ENCODE results near the gene TTYH3. TPM values are rescaled to one million over a fixed set of nuclear protein-coding genes. Genes with fewer than 3 reads are reported as not detected.
"Not testable (repeated sequence)": the region's sequence is repeated elsewhere in the genome, so short reads cannot be mapped to it uniquely, and the experiment has no call there.

TTYH3 gene
- total RNA-seq, 4 donors from 2014 or later: 3.8 to 47.2 (median 25.2) TPM

DNA sequence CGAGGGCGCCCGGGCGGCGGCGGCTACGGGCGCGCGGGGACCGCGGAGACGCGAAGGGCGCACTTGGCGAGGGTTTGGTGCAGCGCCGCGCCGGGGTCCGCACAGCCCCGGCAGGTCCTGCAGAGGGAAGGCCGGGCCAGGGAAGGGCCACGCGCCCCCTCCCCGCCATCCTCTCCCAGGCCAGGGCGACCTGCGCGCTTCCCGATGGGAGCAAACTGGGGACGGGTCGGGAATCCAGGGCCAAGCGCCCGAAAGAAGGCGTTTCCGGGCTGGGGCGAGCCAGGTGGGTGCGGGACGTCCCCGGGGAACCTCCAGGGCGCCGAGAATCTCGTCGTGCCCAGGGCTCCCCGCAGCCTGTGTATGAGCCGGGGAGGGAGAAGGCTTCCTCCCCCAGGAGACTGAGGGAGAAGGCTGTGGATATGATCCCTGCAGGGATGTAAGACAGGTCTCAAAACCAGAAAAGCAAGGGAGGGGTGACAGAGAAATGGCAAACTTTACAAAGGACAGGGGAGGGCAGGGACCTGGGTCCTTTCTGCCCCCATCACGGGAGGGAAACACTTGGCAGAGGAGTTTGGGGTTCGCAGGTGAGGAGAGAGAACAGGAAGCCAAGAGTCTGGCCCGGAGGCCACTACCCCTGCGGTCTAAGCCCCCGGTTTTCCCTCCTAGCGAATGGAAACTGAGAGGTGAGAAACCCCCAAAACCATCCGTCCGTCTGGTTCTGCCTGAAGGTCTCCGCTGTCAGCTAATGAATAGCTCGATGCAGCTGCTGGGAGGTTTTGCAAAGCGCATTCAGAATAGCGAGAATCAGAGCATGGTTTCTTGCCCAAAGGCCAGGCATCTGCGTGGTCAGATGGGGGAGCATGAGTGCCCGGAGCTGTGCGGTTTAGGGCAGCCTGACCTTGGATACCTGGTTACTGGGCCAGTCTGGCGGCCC lies 56.9 kb downstream of the TTYH3 start:
- Histone ChIP-seq H3K9me3 (no peaks in the 10 kb centered on the region), H3K4me3 (peak overlapping the region; percentile 6 to 34), H3K36me3 (no peaks in the 10 kb centered on the region), H3K4me1 (peaks cover 0 to 11% of the 10 kb centered on the region in 2 donors), H3K27me3 (no peaks in the 10 kb centered on the region), H3K27ac (no peak overlapping the region)
- intact Hi-C loops (cut with DNase I; ENCODE audit: low total_unique reads): no loop called here
- DNase-seq: no peak
- TF ChIP-seq POLR2A (IDR thresholded peaks at IDR 0.05): no peak

DNA sequence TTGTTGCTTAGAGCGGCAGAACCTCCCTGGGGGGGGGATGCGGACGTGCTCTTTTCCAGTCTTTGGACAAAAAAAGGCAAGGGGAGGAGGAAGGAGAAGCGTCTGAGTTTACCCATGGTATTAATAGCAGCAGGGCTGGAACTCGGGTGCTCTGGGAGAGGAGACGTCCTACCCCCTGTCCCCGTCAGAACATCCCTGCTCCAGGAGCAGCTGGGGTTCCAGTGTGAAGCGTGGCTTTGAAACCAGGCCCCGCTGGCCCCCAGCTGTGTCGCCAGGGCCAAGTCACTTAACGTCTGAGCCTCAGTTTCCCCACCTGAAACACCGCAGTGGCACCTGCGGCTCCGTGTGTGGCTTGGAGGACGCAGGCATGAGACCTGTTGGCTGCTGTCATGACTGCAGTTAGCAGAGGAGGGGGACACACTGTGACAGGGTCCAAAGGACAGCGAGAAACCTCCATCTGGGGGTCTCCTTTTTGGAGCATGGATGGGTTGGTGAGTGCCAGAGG lies 57.6 kb downstream of the TTYH3 start:
- TF ChIP-seq, protein P1, sequence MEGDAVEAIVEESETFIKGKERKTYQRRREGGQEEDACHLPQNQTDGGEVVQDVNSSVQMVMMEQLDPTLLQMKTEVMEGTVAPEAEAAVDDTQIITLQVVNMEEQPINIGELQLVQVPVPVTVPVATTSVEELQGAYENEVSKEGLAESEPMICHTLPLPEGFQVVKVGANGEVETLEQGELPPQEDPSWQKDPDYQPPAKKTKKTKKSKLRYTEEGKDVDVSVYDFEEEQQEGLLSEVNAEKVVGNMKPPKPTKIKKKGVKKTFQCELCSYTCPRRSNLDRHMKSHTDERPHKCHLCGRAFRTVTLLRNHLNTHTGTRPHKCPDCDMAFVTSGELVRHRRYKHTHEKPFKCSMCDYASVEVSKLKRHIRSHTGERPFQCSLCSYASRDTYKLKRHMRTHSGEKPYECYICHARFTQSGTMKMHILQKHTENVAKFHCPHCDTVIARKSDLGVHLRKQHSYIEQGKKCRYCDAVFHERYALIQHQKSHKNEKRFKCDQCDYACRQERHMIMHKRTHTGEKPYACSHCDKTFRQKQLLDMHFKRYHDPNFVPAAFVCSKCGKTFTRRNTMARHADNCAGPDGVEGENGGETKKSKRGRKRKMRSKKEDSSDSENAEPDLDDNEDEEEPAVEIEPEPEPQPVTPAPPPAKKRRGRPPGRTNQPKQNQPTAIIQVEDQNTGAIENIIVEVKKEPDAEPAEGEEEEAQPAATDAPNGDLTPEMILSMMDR (IDR thresholded peaks at IDR 0.05): no peak
- no peak for TF ChIP-seq POLR2A (IDR thresholded peaks at IDR 0.05)
- Histone ChIP-seq H3K4me3 (no peak overlapping the region), H3K27me3 (no peaks in the 10 kb centered on the region), H3K4me1 (peaks cover 0 to 11% of the 10 kb centered on the region in 2 donors), H3K27ac (no peak overlapping the region), H3K36me3 (no peaks in the 10 kb centered on the region), H3K9me3 (no peaks in the 10 kb centered on the region)
- intact Hi-C loops (cut with DNase I; ENCODE audit: low total_unique reads): no loop called here
- DNase-seq: no peak

DNA sequence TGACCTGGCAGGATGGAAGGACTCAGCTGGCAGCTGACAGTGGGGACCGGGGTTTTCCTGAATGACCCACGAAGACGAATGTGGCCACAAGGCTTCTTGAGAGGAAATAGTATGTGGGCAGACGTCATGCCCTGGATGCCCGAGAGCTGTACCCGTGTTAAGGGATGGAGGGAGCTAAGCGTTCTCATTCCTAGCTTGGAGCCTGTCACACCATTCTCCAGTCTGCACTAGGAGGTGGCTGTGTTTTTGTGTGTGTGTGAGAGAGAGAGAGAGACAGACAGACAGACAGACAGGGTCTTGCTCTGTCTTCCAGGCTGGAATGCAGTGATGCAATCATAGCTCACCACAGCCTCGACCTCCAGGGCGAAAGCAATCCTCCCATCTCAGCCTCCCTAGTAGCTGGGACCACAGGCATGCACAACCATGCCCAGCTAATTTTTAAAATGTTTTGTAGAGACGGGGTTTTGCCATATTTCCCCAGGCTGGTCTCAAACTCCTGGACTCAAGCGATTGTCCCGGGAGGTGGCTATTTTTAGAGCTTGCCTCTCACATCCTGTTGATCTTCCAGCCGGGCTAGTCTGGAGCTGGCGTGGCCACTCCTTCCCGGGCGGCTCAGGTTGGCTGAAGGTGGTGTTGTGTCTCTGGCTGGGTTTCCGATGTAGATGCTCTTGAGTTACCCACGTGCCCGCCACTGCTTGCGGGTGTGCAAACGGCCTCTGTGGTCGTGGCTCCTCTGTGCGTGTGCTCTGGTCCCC lies 58.3 kb downstream of the TTYH3 start:
- no peak for DNase-seq
- TF ChIP-seq POLR2A (IDR thresholded peaks at IDR 0.05): no peak
- TF ChIP-seq, protein P1 (IDR thresholded peaks at IDR 0.05): no peak

DNA sequence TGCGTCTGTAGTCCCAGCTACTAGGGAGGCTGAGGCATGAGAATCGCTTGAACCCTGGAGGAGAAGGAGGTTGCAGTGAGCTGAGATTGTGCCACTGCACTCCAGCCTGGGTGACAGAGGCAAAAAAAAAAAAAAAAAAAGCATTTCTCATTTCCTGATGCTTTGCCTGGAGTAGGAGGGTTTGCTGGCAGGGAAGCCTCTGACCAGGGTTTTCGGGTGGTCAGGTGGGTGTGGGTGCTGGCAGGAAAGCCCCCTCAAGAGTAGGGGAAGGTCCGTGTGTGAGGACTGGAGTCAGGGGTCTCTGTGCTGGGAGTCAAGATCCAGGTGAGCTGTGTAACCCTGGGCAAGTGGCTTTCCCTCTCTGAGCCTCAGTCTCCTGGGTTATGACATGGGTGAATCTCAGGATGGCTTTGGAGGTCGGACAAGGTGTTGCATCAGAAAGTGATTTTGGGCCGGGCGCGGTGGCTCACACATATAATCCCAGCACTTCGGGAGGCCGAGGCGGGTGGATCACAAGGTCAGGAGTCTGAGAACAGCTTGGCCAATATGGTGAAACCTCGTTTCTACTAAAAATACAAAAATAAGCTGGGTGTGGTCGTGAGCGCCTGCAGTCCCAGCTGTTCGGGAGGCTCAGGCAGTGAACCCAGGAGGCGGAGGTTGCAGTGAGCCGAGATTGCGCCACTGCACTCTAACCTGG lies 59.4 kb downstream of the TTYH3 start:
- DNase-seq: no peak
- intact Hi-C loops (cut with DNase I; ENCODE audit: low total_unique reads): no loop called here
- Histone ChIP-seq H3K4me1 (peaks cover 0 to 11% of the 10 kb centered on the region in 2 donors), H3K36me3 (no peaks in the 10 kb centered on the region), H3K4me3 (no peak overlapping the region), H3K27ac (no peak overlapping the region), H3K27me3 (no peaks in the 10 kb centered on the region), H3K9me3 (no peaks in the 10 kb centered on the region)
- TF ChIP-seq POLR2A (IDR thresholded peaks at IDR 0.05): no peak
- TF ChIP-seq, protein P1 (IDR thresholded peaks at IDR 0.05): no peak

More for the DNA sequence above, 58.3 kb downstream of the TTYH3 start:
- Histone ChIP-seq H3K27me3 (no peaks in the 10 kb centered on the region), H3K9me3 (no peaks in the 10 kb centered on the region), H3K4me3 (no peak overlapping the region), H3K27ac (no peak overlapping the region), H3K36me3 (no peaks in the 10 kb centered on the region), H3K4me1 (peaks cover 0 to 11% of the 10 kb centered on the region in 2 donors)
- intact Hi-C loops (cut with DNase I; ENCODE audit: low total_unique reads): no loop called here

DNA sequence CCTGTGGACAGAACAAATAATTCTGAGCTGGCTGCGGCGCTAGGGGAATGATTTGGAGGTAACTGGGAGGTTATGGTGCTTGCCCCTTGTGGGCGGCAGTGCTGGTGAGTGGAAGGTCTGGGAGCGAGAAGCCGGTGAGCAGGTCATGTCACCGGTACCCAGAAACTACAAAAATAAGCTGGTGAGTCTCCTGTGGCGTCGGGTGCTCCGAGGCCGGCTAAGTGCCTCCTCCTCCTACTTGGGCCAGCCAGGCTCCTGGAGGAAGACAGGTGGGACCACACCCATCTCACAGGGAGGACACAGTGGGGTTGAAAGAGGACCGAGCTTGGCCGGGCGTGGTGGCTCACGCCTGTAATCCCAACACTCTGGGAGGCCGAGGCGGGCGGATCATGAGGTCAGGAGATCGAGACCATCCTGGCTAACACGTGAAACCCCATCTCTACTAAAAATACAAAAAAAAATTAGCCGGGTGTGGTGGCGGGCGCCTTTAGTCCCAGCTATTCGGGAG lies 60.2 kb downstream of the TTYH3 start:
- DNase-seq; H3K36me3 ChIP-seq; intact Hi-C loops (cut with DNase I; ENCODE audit: low total_unique reads); H3K27me3 ChIP-seq; H3K4me3 ChIP-seq; H3K9me3 ChIP-seq; H3K27ac ChIP-seq: not testable (repeated sequence)
- H3K4me1 ChIP-seq: peaks cover 0 to 11% of the 10 kb centered on the region in 2 donors

All from uterus (tissue), 4 donors.